ENCODE data around the gene PPM1L.
A peak's percentile ranks its signal among the peaks of the same experiment; 100 is the strongest.
"Not testable (repeated sequence)": the region's sequence is repeated elsewhere in the genome, so short reads cannot be mapped to it uniquely, and the experiment has no call there.

PPM1L gene

DNA sequence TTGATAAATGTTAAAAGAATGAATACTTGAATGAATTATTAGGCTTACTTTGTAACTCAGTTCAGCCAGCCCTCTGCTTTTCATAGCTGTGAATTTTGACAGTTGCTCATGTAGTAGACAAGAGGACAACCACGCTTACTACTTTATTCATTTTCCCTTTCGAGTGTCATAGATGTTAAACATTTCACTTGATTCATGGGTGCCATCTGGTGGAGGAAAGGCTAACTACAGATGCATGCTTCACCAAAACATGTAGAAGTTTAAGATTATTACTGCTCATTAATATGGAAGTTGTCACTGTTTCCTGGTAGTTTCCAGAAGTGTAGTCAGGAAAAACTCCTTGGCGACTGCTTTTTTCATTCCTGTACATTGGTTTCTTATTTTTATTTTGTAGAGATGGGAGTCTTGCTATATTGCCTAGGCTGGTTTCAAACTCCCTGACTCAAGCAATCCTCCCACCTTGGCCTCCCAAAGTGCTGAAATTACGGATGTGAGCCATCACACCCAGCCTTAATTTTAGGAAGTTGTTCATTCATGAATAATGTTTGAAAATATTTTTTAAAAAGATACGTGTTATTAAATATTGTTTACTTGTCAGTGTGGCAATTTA lies 186.0 kb downstream of the PPM1L start:
- ATAC-seq = peak in 1 of 2 donors; percentile 27

DNA sequence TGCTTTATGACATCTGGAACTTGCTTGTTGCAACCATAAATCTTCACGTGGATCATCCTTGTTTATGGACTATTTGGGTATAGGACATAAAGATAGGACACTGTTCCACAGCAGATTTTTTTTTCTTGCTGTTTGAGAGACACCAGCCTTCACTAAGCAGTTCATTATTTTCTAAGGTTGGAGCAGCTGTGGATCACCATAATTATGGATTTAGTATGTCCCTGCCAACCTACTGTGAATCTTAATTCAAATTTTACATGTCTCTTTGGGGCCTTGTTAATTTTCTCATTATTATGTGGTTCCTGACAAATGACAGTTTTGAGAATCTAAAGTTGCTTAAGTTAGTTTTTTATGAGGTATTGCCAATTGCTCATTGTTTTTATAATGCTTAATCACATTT lies 188.0 kb downstream of the PPM1L start:
- ATAC-seq = no peak

DNA sequence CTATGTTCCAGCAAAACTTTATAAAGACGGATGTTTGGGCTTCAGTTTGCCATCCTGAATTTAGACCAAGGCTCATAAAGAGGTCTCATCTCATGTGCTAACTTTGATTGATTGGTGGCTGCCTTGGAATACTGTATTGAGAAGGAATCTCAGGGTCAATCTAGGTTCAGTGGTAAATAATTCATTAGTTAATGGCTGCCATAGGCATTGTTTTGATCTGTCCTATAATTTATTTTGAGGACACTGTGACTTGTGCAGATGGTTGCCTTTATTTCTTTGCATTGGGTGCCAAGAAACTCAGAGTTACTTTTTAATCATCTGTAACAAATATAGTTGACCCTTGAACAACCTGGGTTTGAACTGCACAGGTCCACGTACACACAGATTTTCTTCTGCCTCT lies 189.3 kb downstream of the PPM1L start:
- no peak for ATAC-seq

DNA sequence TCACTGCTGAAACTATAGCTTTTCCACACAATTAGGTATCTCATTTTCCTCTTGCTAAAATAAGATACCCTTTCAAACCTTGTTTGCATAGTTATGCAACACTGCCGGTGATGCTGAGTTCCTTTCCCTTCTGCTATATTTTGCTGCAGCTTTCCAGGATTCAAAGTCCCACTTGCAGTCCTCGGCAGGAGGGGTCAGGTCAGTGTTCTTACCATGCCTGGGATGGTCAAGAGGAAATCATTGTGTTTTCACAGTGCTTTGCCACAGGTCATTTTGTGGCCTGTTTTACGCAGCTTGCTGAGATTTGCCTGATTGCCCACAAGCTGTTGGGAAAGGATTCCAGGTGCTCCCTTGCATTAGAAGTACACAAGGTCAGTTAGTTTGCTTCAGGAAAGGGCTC lies 192.2 kb downstream of the PPM1L start:
- ATAC-seq = no peak

DNA sequence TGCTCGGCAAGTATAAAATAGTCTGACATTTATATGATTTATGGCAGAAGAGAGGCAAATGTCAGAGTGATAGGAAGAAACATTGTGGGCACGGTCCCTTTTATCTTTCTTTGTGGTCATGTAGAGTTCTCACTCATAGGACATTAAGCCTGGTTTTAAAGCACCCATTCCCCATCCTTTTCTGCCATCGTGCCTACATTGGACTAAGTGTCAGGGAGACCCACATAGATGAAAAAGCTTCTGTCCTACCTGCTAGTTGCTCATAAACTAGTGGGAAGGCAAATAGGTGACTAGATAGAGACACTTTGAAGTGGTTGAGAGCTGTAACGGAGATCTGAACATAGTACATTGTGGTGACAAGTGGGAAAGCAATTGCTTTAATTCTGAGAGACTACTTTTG lies 193.4 kb downstream of the PPM1L start:
- ATAC-seq = no peak

DNA sequence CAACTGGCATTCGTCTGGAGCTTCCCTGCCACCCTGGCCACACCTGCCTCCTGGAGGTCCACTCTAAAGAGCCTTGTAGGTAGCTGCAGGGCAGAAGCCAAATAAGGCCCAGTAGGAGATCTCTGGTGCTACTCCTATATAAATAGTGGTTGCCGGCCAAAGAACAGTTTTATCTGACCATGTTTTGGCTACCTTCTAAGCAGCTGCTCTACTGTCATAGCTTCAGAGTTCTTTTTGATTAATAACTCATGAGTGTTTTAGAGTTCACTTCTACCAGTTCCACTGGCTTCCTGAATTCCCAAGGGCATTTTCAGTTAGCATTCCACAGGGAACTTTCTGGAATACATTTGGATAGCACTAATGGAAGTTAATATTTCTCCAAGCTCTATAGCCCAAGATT lies 194.5 kb downstream of the PPM1L start:
- ATAC-seq = no peak

DNA sequence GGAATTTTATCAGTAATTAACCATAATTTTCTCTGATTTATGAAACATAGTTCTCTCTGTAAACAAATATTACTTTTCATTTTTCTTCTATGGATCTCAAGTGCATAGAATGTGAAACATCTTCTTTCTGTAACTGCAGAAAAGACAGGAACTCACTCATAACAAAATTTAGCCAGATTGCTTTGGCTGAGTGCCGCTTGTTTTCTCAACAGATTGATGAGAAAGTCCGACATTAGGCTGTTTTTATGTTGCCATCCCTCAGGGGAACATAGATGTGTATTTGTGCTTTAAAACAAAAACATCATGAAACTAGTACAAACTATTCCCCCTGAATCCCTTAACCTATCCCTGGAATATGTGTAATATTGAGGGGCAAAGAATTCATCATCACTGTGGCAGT lies 194.9 kb downstream of the PPM1L start:
- no peak for ATAC-seq

DNA sequence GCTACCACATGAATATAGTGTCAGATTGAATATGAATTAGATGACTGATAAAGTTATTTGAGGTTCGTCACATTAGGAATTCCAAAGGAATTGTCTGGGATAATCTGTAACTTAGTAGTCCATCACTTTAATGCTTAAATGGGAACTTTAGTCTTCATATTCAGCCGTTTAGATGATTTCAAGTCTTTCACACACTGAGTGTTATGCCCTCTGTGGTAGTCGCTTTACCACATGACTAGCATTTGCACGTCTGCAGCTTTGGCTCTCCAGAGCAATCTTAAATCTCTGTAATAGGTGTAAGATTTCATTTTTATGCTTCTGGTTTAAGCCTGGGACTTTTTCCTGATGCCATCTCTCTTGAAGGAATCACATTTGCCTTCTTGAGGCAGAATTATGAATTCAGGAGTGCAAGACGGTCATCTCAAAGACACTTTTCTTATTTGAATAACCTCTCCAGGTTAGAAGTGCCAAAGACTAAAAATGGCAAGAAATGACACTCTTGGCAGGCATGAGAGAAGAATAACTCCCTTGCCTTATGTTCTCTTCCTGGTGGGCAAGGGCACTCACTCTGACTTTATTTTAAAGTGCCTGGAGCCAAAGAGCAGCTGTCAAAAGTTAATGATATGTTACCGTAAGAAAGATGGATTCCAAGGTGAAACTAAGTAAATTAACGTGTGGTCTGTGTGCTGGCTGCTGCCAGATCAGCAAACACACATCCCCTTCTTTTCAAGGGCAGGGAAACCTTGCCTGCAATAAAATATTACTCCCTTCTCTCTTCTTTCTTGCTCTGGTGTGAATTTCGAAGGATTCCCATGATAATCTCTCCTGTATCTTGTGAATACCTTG lies 195.8 kb downstream of the PPM1L start:
- no peak for ATAC-seq

DNA sequence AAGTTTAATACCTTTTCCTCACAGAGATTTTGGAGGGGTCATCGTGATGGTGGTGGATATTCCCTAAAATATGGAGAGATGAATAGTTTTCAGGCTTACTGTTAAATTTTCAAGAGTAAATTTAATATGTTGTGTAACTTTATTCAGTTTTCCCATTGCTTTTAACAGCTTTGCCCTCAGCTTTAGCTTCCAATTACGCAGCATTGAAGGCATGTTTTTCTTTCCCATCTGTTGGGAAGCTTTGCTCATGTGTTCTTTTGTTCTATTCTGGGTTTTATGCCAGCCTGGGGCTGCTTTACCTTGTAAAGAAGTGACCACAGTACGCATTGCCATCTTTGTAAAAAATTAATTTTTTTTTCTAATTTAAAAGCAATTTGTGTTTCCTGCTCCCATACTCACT lies 197.7 kb downstream of the PPM1L start:
- no peak for ATAC-seq

DNA sequence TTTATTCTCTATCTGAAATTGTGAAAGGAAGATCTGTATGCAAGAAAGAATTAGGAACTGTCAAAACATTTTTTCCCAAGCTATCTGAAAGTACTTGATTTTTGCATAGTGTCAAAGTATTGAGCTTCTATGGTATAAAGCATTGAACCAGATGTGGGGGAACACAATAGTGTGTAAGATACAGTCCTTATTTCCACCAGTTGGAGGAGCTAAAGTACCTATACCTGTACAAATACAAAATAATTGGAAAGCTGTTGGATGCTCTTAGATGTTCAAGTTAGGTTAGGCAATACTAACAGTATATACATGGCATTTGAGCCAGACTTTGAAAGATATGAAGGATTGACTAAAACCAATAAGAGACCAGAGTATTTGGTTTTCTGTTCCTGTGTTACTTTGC lies 200.8 kb downstream of the PPM1L start:
- no peak for ATAC-seq

DNA sequence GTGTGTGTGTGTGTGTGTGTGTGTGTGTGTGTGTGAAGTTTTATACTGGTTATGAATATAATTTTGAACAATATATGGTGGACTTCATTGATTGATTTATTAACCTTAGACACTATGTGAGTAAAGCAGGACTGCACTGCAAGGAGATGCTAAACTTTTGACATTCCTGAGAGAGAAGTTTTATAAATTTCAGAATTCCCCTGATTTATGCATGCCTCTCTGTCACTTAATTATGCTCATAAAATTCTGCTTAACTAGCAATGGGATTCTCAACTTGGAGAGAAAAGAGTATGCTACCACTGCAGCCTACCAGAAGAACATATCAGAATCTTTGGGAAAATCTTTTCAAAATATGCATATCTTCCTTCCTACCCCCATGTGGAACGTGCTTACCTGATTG lies 204.5 kb downstream of the PPM1L start:
- ATAC-seq = no peak

DNA sequence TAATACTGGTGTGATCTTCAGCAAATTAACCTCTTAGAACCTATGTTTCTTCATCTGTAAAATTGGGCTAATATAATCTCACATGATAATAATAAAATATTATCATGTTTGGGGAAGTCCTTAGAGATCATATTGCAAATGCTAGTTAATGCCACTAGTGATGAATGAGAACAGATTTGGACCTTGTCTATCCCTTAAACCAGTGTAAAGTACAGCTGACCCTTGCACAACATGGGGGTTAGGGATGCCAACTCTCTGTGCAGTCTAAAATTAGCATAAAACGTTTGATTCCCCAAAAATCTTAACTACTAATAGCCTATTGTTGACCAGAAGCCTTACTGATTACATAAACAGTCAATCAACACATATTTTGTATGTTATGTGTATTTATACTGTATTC lies 207.9 kb downstream of the PPM1L start:
- no peak for ATAC-seq

DNA sequence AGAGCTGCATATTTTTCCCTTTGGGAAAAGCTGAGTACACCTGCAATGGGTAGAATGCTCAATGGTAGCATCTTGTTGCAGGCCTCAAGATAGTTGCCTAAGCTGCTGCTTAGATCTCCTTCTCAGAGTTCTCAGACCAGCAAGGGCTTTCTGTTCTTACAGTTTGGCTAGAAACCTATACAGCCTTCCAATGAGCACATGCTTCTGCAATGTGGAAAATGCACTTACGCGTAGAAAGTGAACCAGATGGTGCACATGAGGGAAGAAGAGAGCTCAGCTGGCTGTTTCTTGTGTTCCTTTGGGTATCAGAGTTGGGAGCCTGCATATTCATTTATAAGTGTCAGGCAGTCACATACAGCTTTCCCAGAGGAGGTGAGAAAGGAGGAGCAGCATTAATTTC lies 212.7 kb downstream of the PPM1L start:
- no peak for ATAC-seq

DNA sequence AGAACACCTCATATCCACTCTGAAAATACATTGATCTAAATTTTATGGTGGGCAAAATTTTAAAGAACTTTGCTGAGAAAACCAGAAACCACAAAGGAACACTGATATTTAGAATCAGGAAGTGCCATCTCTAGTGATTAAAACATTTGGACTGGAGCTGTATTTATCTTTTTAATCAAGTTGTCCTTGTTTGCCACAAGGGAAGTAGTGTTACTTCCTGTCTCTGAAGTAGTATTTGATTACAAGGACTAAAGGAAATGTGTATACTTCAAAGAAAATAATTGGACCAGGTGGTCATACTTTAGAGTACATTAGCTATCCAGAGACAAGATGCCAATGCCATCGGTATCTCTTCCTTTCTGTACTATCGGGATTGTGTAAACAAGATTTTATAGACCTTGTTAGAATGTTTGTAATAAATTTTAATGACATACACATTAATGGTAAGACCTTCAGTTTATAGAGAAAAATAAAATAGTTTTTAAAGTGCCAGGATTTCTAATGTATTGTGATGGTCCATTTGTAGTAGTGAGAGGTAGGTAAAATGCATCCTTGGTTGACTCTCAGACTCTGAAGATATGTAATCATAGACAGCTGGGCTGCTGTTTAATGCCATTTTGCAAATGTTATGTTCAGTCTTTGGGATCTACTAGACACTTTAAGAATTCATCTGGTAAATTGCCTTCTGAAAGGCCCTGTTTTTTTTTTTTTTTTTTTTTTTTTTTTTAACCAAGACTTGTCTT lies 217.2 kb downstream of the PPM1L start:
- ATAC-seq = no peak

DNA sequence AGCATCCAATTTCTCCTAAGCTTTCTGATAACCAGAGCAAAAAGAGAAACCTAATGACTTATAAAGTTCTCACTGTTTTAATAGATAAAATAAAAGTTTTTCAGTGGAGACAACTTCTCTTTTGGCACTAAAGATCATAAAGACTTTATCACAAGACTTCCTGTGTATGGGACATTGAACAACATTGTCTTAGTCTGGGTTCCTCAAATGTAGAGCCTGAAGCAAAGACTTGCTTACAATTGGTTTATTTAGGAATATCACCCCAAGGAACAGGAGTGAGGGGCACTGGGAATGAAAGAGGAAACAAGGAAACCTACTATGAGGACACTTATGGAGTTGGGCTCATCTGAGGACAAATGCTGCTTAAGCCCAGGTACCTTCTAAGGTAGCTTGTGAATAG lies 221.7 kb downstream of the PPM1L start:
- no peak for ATAC-seq

DNA sequence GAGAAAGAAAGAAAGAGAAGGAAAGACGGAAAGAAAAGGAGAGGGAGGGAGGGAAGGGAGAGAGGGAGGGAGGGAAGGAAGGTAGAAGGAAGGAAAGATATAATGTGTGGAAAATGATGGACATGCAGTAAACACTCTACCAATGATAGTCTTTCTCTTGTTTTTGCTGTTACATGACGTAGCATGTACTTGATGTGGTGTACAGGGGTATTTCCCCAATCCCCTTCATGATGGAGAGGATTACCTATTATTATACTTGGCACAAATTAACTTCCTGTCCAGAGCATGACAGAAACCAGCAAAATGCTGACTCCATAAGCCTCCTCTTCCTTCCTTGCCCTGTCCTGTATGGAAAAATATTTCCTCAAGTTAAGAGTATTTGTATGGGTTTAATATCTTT lies 224.7 kb downstream of the PPM1L start:
- no peak for ATAC-seq

DNA sequence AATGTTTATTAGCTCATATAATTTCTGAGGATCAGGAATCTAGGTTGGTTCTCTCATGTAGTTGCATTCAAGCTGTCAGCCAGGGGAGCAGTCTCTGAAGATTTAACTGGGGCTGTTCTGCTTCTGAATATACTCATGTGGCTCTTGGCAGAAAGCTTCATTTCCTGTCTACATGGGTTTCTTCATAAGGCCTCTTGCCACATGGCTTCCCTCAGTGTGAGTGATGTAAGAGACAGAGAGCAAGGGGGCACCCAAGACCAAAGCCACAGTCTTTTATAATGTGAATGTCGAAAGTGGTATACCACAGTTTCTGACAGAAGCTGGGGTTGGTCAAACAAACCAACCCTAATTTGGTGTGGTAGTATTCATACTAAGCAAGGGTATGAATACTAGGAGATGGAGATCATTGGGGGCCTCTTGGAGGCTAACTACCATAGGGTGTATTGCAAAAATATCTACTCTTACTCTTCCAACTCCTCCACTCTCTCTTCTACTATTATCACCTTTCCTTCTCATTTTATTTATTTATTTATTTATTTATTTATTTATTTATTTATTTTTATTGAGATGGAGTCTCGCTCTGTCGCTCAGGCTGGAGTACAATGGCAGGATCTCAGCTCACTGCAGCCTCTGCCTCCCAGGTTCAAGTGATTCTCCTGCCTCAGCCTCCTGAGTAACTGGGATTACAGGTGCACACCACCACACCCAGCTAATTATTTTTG lies 225.3 kb downstream of the PPM1L start:
- peak in 1 of 2 donors; percentile 41 for ATAC-seq

DNA sequence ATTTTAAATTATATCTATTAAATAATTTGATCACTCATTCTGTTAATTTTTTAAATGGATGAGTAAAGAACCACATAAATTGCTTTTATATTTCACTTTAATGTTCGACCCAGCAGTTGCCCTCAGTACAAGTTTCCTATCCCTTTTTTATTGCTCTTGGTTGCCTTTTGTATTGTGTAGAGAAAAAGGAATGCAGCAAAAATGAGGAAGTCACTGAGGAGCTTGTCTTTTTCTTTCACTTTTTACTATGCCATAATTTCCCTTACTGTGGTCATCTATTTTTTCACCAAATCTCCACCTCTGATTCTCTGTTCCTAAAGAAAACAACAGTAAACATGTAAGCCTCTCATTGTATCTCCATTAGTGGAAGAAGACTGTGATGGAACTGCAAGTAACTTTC lies 226.5 kb downstream of the PPM1L start:
- no peak for ATAC-seq

DNA sequence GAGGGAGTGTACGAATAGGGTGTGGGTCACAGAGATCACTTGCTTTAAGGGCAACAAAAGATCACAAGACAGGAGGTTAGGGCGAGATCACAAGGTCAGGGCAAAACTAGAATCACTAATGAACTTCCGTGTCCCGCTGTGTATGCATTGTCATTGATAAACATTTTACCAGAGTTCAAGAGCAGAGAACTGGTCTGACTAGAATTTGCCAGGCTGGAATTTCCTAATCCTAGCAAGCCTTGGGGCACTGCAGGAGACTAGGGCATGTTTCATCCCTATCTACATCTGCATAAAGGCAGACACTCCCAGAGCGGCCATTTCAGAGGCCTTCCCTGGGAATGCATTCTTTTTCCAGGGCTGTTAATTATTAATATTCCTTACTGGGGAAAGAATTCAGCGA lies 227.9 kb downstream of the PPM1L start:
- not testable (repeated sequence) for ATAC-seq

DNA sequence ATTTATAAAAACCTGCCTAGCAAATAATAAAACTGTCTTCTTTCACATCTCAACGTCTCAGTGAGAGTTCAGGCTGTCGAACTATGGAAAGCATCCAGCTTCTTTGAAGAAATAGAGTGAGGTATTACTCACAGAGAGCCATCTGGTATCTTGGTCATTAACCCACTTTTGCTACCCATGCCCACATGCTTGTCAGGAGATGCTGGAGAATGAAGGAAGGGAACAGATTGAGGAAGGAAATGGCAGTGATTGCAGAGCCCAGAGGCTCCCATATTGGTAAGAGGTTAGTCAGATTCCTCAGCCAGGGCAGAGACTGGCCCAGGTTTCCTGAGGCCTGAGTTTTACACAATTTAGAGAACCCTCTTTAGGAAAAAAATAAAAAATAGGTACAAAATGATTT lies 230.0 kb downstream of the PPM1L start:
- no peak for ATAC-seq

DNA sequence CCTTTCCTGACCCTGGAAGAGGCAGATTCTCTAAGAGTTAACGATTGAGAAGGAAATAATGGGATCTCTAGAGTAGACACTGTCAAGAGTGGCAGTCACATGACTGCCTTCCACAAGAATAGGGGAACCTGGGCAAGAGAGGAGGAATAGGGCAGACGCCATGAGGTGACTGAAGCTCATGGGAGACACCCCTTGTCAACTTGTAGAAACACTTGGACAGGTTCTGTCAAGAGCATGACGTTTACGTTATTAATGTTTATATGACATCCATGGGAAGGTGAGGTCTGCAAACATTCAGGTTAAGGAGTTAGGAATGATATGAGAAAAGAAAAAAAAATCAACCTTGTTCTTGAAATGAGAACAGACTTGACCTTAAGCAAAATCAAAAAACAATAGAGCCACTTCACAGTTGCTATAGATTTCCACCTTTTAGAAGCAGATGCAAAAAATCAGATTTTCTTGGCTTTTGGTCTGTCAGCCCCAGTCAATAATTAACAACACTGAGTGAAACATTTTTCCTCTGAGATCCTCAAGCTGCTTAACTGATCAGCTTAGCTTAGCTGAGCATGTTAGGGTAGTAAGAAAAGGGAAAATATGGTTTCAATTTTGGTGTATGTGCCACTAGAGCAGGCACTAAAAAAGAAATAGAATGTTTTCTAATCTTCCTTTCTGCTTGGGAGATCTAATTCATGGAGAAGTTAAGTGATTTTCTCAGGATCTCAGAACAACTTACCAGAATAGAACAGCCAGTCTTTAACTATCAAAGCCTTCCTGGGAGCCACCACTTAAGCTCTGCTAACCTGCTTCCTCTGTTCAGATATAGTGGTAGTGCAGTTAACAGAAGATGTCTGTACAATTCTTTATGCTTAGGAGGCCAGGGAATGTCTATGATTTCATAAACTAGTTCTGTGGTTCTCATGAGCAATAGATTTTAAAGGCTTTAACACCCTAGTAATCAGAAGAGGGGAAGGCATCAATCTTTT lies 232.2 kb downstream of the PPM1L start:
- no peak for ATAC-seq

DNA sequence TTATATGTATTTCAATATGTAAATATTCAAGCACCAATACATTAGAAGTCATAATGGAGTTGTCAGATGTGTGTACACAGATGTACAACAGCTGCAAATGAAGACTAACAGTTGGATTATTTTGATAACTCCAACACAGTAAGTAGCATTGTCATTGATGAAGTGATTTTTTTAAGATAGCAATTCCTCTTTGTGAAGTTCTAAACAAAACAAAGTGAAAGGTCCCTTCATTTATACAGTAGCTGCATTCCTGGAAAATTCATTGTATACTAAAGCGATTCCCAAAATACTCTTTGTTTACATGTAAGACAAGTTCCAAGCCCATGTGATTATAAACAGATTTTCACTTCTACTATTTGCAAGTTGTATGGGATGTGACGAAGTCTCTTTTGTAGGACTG lies 234.4 kb downstream of the PPM1L start:
- ATAC-seq = no peak

All from activated CD4-positive, CD25-positive, alpha-beta regulatory T cell treated with anti-CD3 and anti-CD28 coated beads, Interleukin-2, amount 50 U/mL, for 24 hours (primary cell).